ENCODE data around the gene CRABP1. TPM values are rescaled to one million over a fixed set of nuclear protein-coding genes. Genes with fewer than 3 reads are reported as not detected.

The CRABP1 gene
- total RNA-seq, 1 donor from 2014 or later = not detected

DNA sequence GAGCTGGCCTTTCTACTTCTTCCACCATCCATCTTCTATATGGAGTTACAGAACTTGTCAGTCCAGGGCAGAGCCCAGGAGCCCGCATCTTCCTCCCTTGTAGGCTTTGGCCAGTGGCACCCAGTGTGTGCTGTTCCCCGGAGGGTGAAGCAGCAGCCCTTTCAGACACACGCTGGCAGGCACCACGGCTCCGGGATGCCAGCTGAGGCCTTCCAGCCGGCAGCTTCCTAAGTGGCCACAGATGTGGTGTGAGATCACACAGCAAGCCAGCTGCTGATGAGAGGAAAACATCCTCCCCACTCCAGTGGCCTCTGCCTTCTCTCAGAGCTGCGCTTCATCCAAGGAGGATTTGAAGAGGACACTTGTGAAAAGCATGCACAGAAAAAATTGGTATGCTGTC lies 24.1 kb downstream of the CRABP1 start:
- no peak overlapping the region for H3K4me3 ChIP-seq
- TF ChIP-seq, protein P1, sequence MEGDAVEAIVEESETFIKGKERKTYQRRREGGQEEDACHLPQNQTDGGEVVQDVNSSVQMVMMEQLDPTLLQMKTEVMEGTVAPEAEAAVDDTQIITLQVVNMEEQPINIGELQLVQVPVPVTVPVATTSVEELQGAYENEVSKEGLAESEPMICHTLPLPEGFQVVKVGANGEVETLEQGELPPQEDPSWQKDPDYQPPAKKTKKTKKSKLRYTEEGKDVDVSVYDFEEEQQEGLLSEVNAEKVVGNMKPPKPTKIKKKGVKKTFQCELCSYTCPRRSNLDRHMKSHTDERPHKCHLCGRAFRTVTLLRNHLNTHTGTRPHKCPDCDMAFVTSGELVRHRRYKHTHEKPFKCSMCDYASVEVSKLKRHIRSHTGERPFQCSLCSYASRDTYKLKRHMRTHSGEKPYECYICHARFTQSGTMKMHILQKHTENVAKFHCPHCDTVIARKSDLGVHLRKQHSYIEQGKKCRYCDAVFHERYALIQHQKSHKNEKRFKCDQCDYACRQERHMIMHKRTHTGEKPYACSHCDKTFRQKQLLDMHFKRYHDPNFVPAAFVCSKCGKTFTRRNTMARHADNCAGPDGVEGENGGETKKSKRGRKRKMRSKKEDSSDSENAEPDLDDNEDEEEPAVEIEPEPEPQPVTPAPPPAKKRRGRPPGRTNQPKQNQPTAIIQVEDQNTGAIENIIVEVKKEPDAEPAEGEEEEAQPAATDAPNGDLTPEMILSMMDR (IDR thresholded peaks at IDR 0.05) = no peak
- H3K27me3 ChIP-seq = no peaks in the 10 kb centered on the region
- H3K4me1 ChIP-seq = no peaks in the 10 kb centered on the region
- no peaks in the 10 kb centered on the region for H3K9me3 ChIP-seq
- intact Hi-C loops (cut with DNase I) = no loop called here
- DNase-seq (ENCODE audit: low spot score in 2 of 2) = no peak
- no peaks in the 10 kb centered on the region for H3K36me3 ChIP-seq
- no peak overlapping the region for H3K27ac ChIP-seq

DNA sequence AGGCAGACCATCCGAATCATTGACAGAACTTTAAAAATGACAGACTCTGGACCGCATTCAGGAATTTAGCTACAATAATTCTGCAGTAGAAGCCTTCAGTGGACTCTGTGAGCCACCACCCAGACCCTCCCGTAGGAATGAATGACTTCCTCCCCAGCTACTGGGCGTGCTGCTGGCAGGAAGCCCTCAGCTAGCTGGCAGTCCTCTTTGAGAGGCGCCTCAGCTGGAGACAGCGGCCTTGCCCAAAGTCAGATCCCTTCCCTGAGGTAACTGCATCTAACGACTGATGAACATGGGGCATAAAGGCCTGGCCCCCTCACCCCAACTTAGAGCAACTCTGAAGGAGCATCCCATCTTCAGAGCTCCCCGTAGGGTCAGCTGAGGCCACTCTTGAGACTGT lies 25.8 kb downstream of the CRABP1 start:
- no peak for DNase-seq (ENCODE audit: low spot score in 2 of 2)
- TF ChIP-seq, protein P1 (IDR thresholded peaks at IDR 0.05) = no peak
- Histone ChIP-seq H3K4me1 (no peaks in the 10 kb centered on the region), H3K27me3 (no peaks in the 10 kb centered on the region), H3K36me3 (no peaks in the 10 kb centered on the region), H3K9me3 (no peaks in the 10 kb centered on the region), H3K4me3 (no peak overlapping the region), H3K27ac (no peak overlapping the region)
- intact Hi-C loops (cut with DNase I) = no loop called here

DNA sequence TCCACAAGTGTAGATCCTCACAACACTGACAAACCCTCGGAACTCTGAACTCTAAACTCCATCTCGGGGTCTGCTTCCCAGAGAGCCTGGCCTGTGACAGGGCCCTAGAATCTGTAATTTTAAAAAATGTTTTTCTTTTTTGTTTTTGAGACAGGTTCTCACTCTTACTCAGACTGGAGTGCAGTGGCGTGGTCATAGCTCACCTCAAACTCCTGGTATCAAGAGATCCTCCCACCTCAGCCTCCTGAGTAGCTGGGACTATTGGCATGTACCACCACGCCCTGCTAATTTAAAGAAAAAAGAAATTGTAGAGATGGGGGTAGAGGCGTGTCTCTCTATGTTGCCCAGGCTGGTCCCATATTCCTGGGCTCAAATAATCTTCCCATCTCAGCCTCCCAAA lies 26.2 kb downstream of the CRABP1 start:
- intact Hi-C loops (cut with DNase I) = no loop called here

DNA sequence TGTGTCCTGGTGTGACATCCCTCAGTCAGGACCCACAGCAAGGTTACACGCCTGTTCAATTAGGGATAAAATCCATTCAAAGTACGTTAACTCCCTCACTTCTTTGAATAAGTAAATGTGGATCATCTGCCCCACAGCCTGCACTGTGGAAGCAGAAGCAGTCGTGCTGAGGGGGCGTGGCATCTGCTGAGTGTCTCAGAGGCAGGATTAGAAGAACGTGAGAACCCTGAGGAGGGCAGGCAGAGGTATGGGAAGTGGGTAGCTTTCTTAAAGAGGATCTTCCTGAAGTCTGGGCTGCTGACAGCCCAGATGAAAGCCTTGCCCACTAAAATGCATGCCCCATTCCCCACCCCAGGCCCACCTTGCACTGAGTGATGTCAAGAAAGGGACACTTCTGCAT lies 28.5 kb downstream of the CRABP1 start:
- Histone ChIP-seq H3K4me3 (no peak overlapping the region), H3K27ac (no peak overlapping the region), H3K4me1 (no peaks in the 10 kb centered on the region), H3K36me3 (no peaks in the 10 kb centered on the region), H3K27me3 (no peaks in the 10 kb centered on the region), H3K9me3 (no peaks in the 10 kb centered on the region)
- intact Hi-C loops (cut with DNase I) = no loop called here
- TF ChIP-seq, protein P1 (IDR thresholded peaks at IDR 0.05) = no peak
- no peak for DNase-seq (ENCODE audit: low spot score in 2 of 2)

More for the DNA sequence above, 26.2 kb downstream of the CRABP1 start:
- H3K27me3 ChIP-seq = no peaks in the 10 kb centered on the region
- DNase-seq (ENCODE audit: low spot score in 2 of 2) = no peak
- no peak overlapping the region for H3K27ac ChIP-seq
- H3K9me3 ChIP-seq = no peaks in the 10 kb centered on the region
- H3K4me3 ChIP-seq = no peak overlapping the region
- H3K4me1 ChIP-seq = no peaks in the 10 kb centered on the region
- TF ChIP-seq, protein P1 (IDR thresholded peaks at IDR 0.05) = no peak
- no peaks in the 10 kb centered on the region for H3K36me3 ChIP-seq

DNA sequence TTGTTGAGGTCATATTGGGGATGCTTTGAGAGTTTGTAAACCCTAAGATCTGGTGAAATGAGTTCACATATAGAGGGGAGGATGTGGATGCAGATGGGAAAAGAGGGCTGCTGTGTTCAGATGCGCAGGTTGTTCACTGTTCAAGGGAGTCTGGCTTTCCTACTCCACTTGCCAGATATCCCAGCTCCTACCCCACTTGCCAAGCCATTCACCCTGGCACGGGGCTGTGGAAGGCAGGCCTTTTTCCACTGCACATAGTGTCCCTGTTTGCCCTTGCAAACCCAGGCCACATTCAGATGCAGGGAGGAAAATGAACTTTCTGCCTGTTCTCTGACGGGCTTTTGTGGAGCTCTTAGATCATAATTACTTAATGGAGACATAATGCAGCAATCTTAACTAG lies 29.0 kb downstream of the CRABP1 start:
- Histone ChIP-seq H3K27ac (no peak overlapping the region), H3K4me1 (no peaks in the 10 kb centered on the region), H3K36me3 (no peaks in the 10 kb centered on the region), H3K9me3 (no peaks in the 10 kb centered on the region), H3K4me3 (no peak overlapping the region), H3K27me3 (no peaks in the 10 kb centered on the region)
- TF ChIP-seq, protein P1 (IDR thresholded peaks at IDR 0.05) = no peak
- no peak for DNase-seq (ENCODE audit: low spot score in 2 of 2)
- intact Hi-C loops (cut with DNase I) = no loop called here

DNA sequence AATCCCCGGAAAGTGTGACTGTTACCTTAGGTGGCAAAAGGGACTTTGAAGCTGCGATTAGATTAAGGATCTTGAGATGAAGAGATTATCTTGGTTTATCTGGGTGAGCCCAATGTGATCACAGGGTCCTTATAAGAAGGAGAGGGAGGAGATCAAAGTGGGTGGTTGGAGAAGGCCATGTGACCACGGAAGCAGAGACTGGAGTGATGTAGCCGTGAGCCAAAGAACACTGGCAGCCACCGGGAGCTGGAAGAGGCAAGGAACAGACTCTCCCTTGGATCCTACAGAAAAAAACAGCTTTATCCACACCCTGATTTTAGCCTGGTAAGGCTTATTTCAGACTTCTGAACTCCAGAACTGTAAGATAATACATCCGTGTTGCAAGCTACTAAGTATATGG lies 29.9 kb downstream of the CRABP1 start:
- no peak for DNase-seq (ENCODE audit: low spot score in 2 of 2)

More for the DNA sequence above, 29.9 kb downstream of the CRABP1 start:
- Histone ChIP-seq H3K27ac (no peak overlapping the region), H3K36me3 (no peaks in the 10 kb centered on the region), H3K4me3 (no peak overlapping the region), H3K27me3 (no peaks in the 10 kb centered on the region), H3K9me3 (no peaks in the 10 kb centered on the region), H3K4me1 (no peaks in the 10 kb centered on the region)
- intact Hi-C loops (cut with DNase I) = no loop called here
- TF ChIP-seq, protein P1 (IDR thresholded peaks at IDR 0.05) = no peak
